Testis (tissue), 3 donors: ENCODE data around the gene CMTM7. TPM values are rescaled to one million over a fixed set of nuclear protein-coding genes. Genes with fewer than 3 reads are reported as not detected.
"Not testable (repeated sequence)": the region's sequence is repeated elsewhere in the genome, so short reads cannot be mapped to it uniquely, and the experiment has no call there.

Experiments
- DNase-seq: peaks from one replicate; pipeline ENCODE4 v3.0.0-alpha.2; 2019
- H3K27ac ChIP-seq, 2 donors: fragments of 200-600 bp; sonication (generic); one replicate each; pipeline ENCODE4 v1.5.1; 2019
- H3K27me3 ChIP-seq: fragments of 200-600 bp; sonication (generic); one replicate; pipeline ENCODE4 v1.5.1; 2019
- H3K36me3 ChIP-seq: fragments of 200-600 bp; sonication (generic); one replicate; pipeline ENCODE4 v1.5.1; 2017; ENCODE audit warnings: low read depth; ENCODE audit errors: missing control alignments
- H3K4me1 ChIP-seq: fragments of 200-600 bp; sonication (generic); one replicate; pipeline ENCODE4 v1.5.1; 2019
- H3K4me3 ChIP-seq, 2 donors: fragments of 200-600 bp; sonication (generic); one replicate each; pipeline ENCODE4 v1.5.1; 2017 to 2019
- H3K9me3 ChIP-seq: fragments of 200-600 bp; sonication (generic); one replicate; pipeline ENCODE4 v1.5.1; 2017
- CTCF ChIP-seq, 3 experiments: fragments of 450-650 bp in 2 of 3; fragments of 200-600 bp in 1 of 3; sonication (generic) in 1 of 3; IDR thresholded peaks; one replicate each; pipeline ENCODE4 v1.5.1; 2016 to 2019; ENCODE audit warnings: antibody characterized with exemption in 3 of 3, mild to moderate bottlenecking in 2 of 3, moderate library complexity in 1 of 3
- POLR2A ChIP-seq: fragments of 450-650 bp; IDR thresholded peaks from one replicate; pipeline ENCODE4 v1.6.1; 2017; ENCODE audit warnings: antibody characterized with exemption, mild to moderate bottlenecking, moderate library complexity
- WGBS, 2 donors: methylation state at CpG; one replicate each; pipeline ENCODE4 v1.1.5; 2018; 5-methylcytosine and 5-hydroxymethylcytosine counted together
- intact Hi-C: fragments of 100-400 bp; cut with DNase I; formaldehyde crosslinking; loops from one replicate; pipeline ENCODE4 v1.15.1; 2023; ENCODE audit warnings: low total_unique reads
- polyA plus RNA-seq: library from polyadenylated mRNA; stranded (reverse); fragments of 350-450 nt; fragmentation: Illumina TruSeq; extraction: RNeasy Lipid Tissue Mini Kit (QIAGEN cat#74804); gene quantifications from one replicate; pipeline ENCODE4 v1.2.3, GENCODE V29; 2014; ENCODE audit warnings: low read depth, low replicate concordance; ENCODE audit not compliant: insufficient read depth
- total RNA-seq, 2 donors: library from RNA; depleted of rRNA; stranded (reverse); fragments of >200 nt; gene quantifications; one replicate each; pipeline ENCODE4 v1.2.3, GENCODE V29; 2016

The CMTM7 gene
- total and polyA plus RNA-seq, 3 donors from 2014 or later = 15.0 to 40.9 (median 19.7) TPM

- peak overlapping the region in 1 of 2 donors; percentile 5 for H3K4me3 ChIP-seq
- no peaks in the 10 kb centered on the region for H3K27me3 ChIP-seq
- WGBS, 2 donors = 33 to 42% methylated on average over 24 to 41 of the region's 41 CpGs
- intact Hi-C loops = loop anchor here (10.0 kb wide), 1 partner anchor 93 kb away; no protein-coding TSS in a partner anchor
- no peaks in the 10 kb centered on the region for H3K36me3 ChIP-seq
- no peak overlapping the region for H3K27ac ChIP-seq
- H3K4me1 ChIP-seq = peaks cover 10% of the 10 kb centered on the region
- H3K9me3 ChIP-seq = no peaks in the 10 kb centered on the region
- peak; percentile 94 to 98 (median 94) for TF ChIP-seq CTCF (IDR thresholded peaks at IDR 0.05)
- TF ChIP-seq POLR2A = no peak
- DNase-seq = peak; percentile 73
Measured at GRCh38 chr3:32467333-32468070, 75.8 kb downstream of the CMTM7 start.

GRCh38 chr3:32469151-32469874 lies 77.7 kb downstream of the CMTM7 start:
- no peaks in the 10 kb centered on the region for H3K27me3 ChIP-seq
- no peaks in the 10 kb centered on the region for H3K9me3 ChIP-seq
- no peak overlapping the region for H3K27ac ChIP-seq
- no peak for DNase-seq
- H3K36me3 ChIP-seq = no peaks in the 10 kb centered on the region
- peaks cover 10% of the 10 kb centered on the region for H3K4me1 ChIP-seq
- H3K4me3 ChIP-seq = no peak overlapping the region
- intact Hi-C loops = loop anchor here (10.0 kb wide), 1 partner anchor 95 kb away; no protein-coding TSS in a partner anchor
- WGBS, 2 donors = 83% methylated on average over 7 of the region's 7 CpGs
- TF ChIP-seq POLR2A = no peak
- no peak for TF ChIP-seq CTCF (IDR thresholded peaks at IDR 0.05)

- Histone ChIP-seq H3K4me3 (no peak overlapping the region), H3K9me3 (no peaks in the 10 kb centered on the region), H3K4me1 (peaks cover 10% of the 10 kb centered on the region), H3K27me3 (no peaks in the 10 kb centered on the region), H3K27ac (no peak overlapping the region), H3K36me3 (no peaks in the 10 kb centered on the region)
- intact Hi-C loops = no loop called here
- 90 to 91% methylated on average over 5 of the region's 5 CpGs for WGBS, 2 donors
- TF ChIP-seq POLR2A = no peak
- no peak for TF ChIP-seq CTCF (IDR thresholded peaks at IDR 0.05)
- no peak for DNase-seq
Measured at GRCh38 chr3:32470362-32470761, 78.7 kb downstream of the CMTM7 start.

- intact Hi-C loops = no loop called here
- Histone ChIP-seq H3K27ac (no peak overlapping the region), H3K4me1 (peaks cover 10% of the 10 kb centered on the region), H3K36me3 (no peaks in the 10 kb centered on the region), H3K9me3 (no peaks in the 10 kb centered on the region), H3K4me3 (no peak overlapping the region), H3K27me3 (no peaks in the 10 kb centered on the region)
- DNase-seq = no peak
- TF ChIP-seq POLR2A = no peak
- no peak for TF ChIP-seq CTCF (IDR thresholded peaks at IDR 0.05)
- WGBS, 2 donors = 86 to 91% methylated on average over 3 of the region's 3 CpGs
Measured at GRCh38 chr3:32471246-32471645, 79.6 kb downstream of the CMTM7 start.

DNA sequence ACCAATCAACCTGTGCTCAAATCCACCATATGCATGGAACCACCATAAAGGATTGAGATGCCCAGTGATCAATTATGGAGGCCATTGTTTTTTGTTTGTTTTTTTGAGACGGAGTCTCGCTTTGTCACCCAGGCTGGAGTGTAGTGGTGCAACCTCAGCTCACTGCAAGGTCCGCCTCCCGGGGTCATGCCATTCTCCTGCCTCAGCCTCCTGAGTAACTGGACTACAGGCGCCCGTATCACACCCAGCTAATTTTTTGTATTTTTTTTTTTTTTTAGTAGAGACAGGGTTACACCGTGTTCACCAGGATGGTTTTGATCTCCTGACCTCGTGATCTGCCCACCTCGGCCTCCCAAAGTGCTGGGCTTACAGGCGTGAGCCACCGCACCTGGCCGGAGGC lies 80.5 kb downstream of the CMTM7 start:
- H3K27ac ChIP-seq, H3K36me3 ChIP-seq, H3K4me3 ChIP-seq, H3K27me3 ChIP-seq, H3K9me3 ChIP-seq, intact Hi-C loops, DNase-seq: not testable (repeated sequence)
- 84 to 90% methylated on average over 12 of the region's 12 CpGs for WGBS, 2 donors
- peaks cover 10% of the 10 kb centered on the region for H3K4me1 ChIP-seq
